CD4-positive, alpha-beta memory T cell (primary cell): ENCODE results near the gene KRTAP4-1. TPM values are rescaled to one million over a fixed set of nuclear protein-coding genes. Genes with fewer than 3 reads are reported as not detected.
"Not testable (repeated sequence)": the region's sequence is repeated elsewhere in the genome, so short reads cannot be mapped to it uniquely, and the experiment has no call there.

Source experiments
- CTCF ChIA-PET: fragments of 350-600 bp; sonication (Branson Sonifier 250); formaldehyde crosslinking; loops from one replicate; lab custom pipeline; 2021; ENCODE audit warnings: inconsistent platforms; ENCODE audit not compliant: partially characterized antibody; lab: Charles Lee
- POLR2A ChIA-PET: fragments of 350-600 bp; sonication (Branson Sonifier 250); formaldehyde crosslinking; loops from one replicate; lab custom pipeline; 2021; ENCODE audit not compliant: partially characterized antibody; lab: Charles Lee
- DNase-seq, 5 donors: peaks; one replicate each; pipeline versions ENCODE4 v3.0.0 to v3.0.0-alpha.2; 2020 to 2022; ENCODE audit warnings: mixed read lengths in 1 of 5
- H3K27ac ChIP-seq: one replicate; pipeline ENCODE4 v1.7.0; 2013; ENCODE audit warnings: low read depth, low read length
- H3K27me3 ChIP-seq: 2 replicates; pipeline ENCODE4 v1.7.0; 2013; ENCODE audit warnings: mild to moderate bottlenecking, low read length, moderate library complexity; ENCODE audit not compliant: insufficient read depth
- H3K36me3 ChIP-seq: 2 replicates; pipeline ENCODE4 v1.7.0; 2013; ENCODE audit warnings: mild to moderate bottlenecking, low read length, moderate library complexity; ENCODE audit not compliant: insufficient read depth
- H3K4me1 ChIP-seq: 2 replicates; pipeline ENCODE4 v1.7.0; 2013; ENCODE audit warnings: mild to moderate bottlenecking, low read length, moderate library complexity; ENCODE audit not compliant: insufficient read depth
- H3K4me3 ChIP-seq, 2 donors: one replicate each; pipeline ENCODE4 v1.7.0; 2013; ENCODE audit warnings: low read length in 2 of 2, mild to moderate bottlenecking in 1 of 2
- H3K9me3 ChIP-seq, 2 donors: one replicate each; pipeline ENCODE4 v1.7.0; 2013; ENCODE audit warnings: low read length in 2 of 2, control low read depth in 1 of 2; ENCODE audit not compliant: control insufficient read depth in 1 of 2
- H3K27ac Mint-ChIP-seq, 7 donors: one replicate each; pipeline ENCODE4 v1.8.0; 2020 to 2021; ENCODE audit warnings: mixed read lengths in 7 of 7, mild to moderate bottlenecking in 6 of 7, inconsistent platforms in 3 of 7, moderate library complexity in 3 of 7
- H3K27me3 Mint-ChIP-seq, 2 donors: one replicate each; pipeline ENCODE4 v1.8.0; 2020 to 2021; ENCODE audit warnings: mixed read lengths in 2 of 2
- H3K36me3 Mint-ChIP-seq, 2 donors: one replicate each; pipeline ENCODE4 v1.8.0; 2020 to 2021; ENCODE audit warnings: mixed read lengths in 2 of 2, inconsistent platforms in 1 of 2, mild to moderate bottlenecking in 1 of 2
- H3K4me1 Mint-ChIP-seq, 4 donors: one replicate each; pipeline ENCODE4 v1.8.0; 2020 to 2021; ENCODE audit warnings: mixed read lengths in 4 of 4, mild to moderate bottlenecking in 1 of 4
- H3K4me3 Mint-ChIP-seq, 8 donors: one replicate each; pipeline ENCODE4 v1.8.0; 2020 to 2021; ENCODE audit warnings: mixed read lengths in 8 of 8, mild to moderate bottlenecking in 7 of 8, moderate library complexity in 6 of 8, inconsistent platforms in 3 of 8
- H3K9me3 Mint-ChIP-seq, 8 donors: one replicate each; pipeline ENCODE4 v1.8.0; 2020 to 2021; ENCODE audit warnings: mixed read lengths in 8 of 8, mild to moderate bottlenecking in 5 of 8, inconsistent platforms in 3 of 8, moderate library complexity in 1 of 8
- intact Hi-C: fragments of 100-400 bp; cut with micrococcal nuclease; formaldehyde crosslinking; loops from one replicate; pipeline ENCODE4 v1.15.1; 2023
- polyA plus RNA-seq, 2 donors: library from polyadenylated mRNA; unstranded; fragments of 300-500 nt; fragmentation: Illumina TruSeq; gene quantifications; one replicate each; pipeline ENCODE4 v1.2.3, GENCODE V29; 2021
- total RNA-seq, 2 experiments: library from RNA; stranded (reverse); gene quantifications; one replicate each; pipeline ENCODE4 v1.2.3, GENCODE V29; 2021

Gene KRTAP4-1
- total and polyA plus RNA-seq, 4 experiments from 2014 or later: not detected

- peaks cover 0 to 8% (median 2%) of the 10 kb centered on the region in 4 donors for H3K4me1 Mint-ChIP-seq
- H3K27me3 ChIP-seq: no peaks in the 10 kb centered on the region
- H3K4me3 ChIP-seq: no peak overlapping the region
- peaks cover 0 to 3% of the 10 kb centered on the region in 2 donors for H3K36me3 Mint-ChIP-seq
- no peak overlapping the region for H3K27ac ChIP-seq
- no peak for DNase-seq
- CTCF ChIA-PET: no interaction called here
- POLR2A ChIA-PET: no interaction called here
- no peak overlapping the region for H3K27ac Mint-ChIP-seq
- no peaks in the 10 kb centered on the region for H3K4me1 ChIP-seq
- intact Hi-C loops: no loop called here
- no peaks in the 10 kb centered on the region for H3K36me3 ChIP-seq
- H3K27me3 Mint-ChIP-seq: peaks cover 12 to 14% of the 10 kb centered on the region in 2 donors
- no peak overlapping the region for H3K4me3 Mint-ChIP-seq
- H3K9me3 ChIP-seq: no peaks in the 10 kb centered on the region
- H3K9me3 Mint-ChIP-seq: peaks cover 0 to 11% (median 2%) of the 10 kb centered on the region in 8 donors
These were observed 31.0 kb upstream of the KRTAP4-1 start for GRCh38 chr17:41215681-41216080.

- H3K4me3 ChIP-seq: no peak overlapping the region
- H3K27me3 ChIP-seq: no peaks in the 10 kb centered on the region
- Mint-ChIP-seq H3K27me3 (peaks cover 25 to 27% of the 10 kb centered on the region in 2 donors), H3K4me3 (no peak overlapping the region), H3K9me3 (peaks cover 0 to 5% (median 0%) of the 10 kb centered on the region in 8 donors), H3K4me1 (peaks cover 0 to 8% (median 2%) of the 10 kb centered on the region in 4 donors), H3K27ac (peak overlapping the region in 1 of 7 donors; percentile 19), H3K36me3 (peaks cover 0 to 4% of the 10 kb centered on the region in 2 donors)
- H3K4me1 ChIP-seq: no peaks in the 10 kb centered on the region
- no peaks in the 10 kb centered on the region for H3K36me3 ChIP-seq
- ChIA-PET CTCF (interaction anchor here (1.0 kb wide), 1 partner anchor 110 kb away, joined by 3 read pairs; no protein-coding TSS in a partner anchor), POLR2A (no interaction called here)
- no peak overlapping the region for H3K27ac ChIP-seq
- H3K9me3 ChIP-seq: no peaks in the 10 kb centered on the region
- intact Hi-C loops: no loop called here
- no peak for DNase-seq
These were observed 27.9 kb upstream of the KRTAP4-1 start for GRCh38 chr17:41212524-41213169.

GRCh38 chr17:41211845-41212466 is 27.2 kb upstream of the KRTAP4-1 start:
- CTCF ChIA-PET: interaction anchor here (1.0 kb wide), 1 partner anchor 111 kb away, joined by 3 read pairs; no protein-coding TSS in a partner anchor
- POLR2A ChIA-PET: no interaction called here
- peak in 1 of 5 donors; percentile 4 for DNase-seq

GRCh38 chr17:41199421-41200078 is 14.8 kb upstream of the KRTAP4-1 start:
- Mint-ChIP-seq H3K27me3 (peaks cover 0 to 6% of the 10 kb centered on the region in 2 donors), H3K4me1 (peaks cover 0 to 1% (median 0%) of the 10 kb centered on the region in 4 donors), H3K36me3 (no peaks in the 10 kb centered on the region), H3K9me3 (peaks cover 0 to 8% (median 2%) of the 10 kb centered on the region in 8 donors), H3K27ac (no peak overlapping the region), H3K4me3 (no peak overlapping the region)
- Histone ChIP-seq H3K27ac (no peak overlapping the region), H3K4me1 (no peaks in the 10 kb centered on the region), H3K27me3 (no peaks in the 10 kb centered on the region), H3K4me3 (no peak overlapping the region), H3K9me3 (no peaks in the 10 kb centered on the region), H3K36me3 (no peaks in the 10 kb centered on the region)
- POLR2A ChIA-PET: no interaction called here
- DNase-seq: no peak
- intact Hi-C loops: no loop called here
- CTCF ChIA-PET: no interaction called here

More at GRCh38 chr17:41211845-41212466, 27.2 kb upstream of the KRTAP4-1 start:
- H3K4me3 Mint-ChIP-seq: no peak overlapping the region
- Histone ChIP-seq H3K9me3 (no peaks in the 10 kb centered on the region), H3K27ac (no peak overlapping the region), H3K27me3 (no peaks in the 10 kb centered on the region), H3K4me1 (no peaks in the 10 kb centered on the region), H3K36me3 (no peaks in the 10 kb centered on the region), H3K4me3 (no peak overlapping the region)
- H3K27ac Mint-ChIP-seq: no peak overlapping the region
- H3K27me3 Mint-ChIP-seq: peaks cover 23 to 24% of the 10 kb centered on the region in 2 donors
- H3K4me1 Mint-ChIP-seq: peaks cover 0 to 8% (median 2%) of the 10 kb centered on the region in 4 donors
- intact Hi-C loops: no loop called here
- H3K9me3 Mint-ChIP-seq: peaks cover 0 to 5% (median 0%) of the 10 kb centered on the region in 8 donors
- peaks cover 0 to 4% of the 10 kb centered on the region in 2 donors for H3K36me3 Mint-ChIP-seq

- CTCF ChIA-PET: no interaction called here
- no peaks in the 10 kb centered on the region for H3K27me3 ChIP-seq
- no peaks in the 10 kb centered on the region for H3K9me3 ChIP-seq
- POLR2A ChIA-PET: no interaction called here
- H3K4me3 ChIP-seq: no peak overlapping the region
- Mint-ChIP-seq H3K4me1 (peaks cover 0 to 5% (median under 1%) of the 10 kb centered on the region in 4 donors), H3K27ac (no peak overlapping the region), H3K4me3 (no peak overlapping the region), H3K9me3 (peaks cover 0 to 9% (median 5%) of the 10 kb centered on the region in 8 donors), H3K36me3 (no peaks in the 10 kb centered on the region), H3K27me3 (peaks cover 1 to 12% of the 10 kb centered on the region in 2 donors)
- no peaks in the 10 kb centered on the region for H3K36me3 ChIP-seq
- H3K27ac ChIP-seq: no peak overlapping the region
- intact Hi-C loops: no loop called here
- no peak for DNase-seq
- H3K4me1 ChIP-seq: no peaks in the 10 kb centered on the region
These were observed 11.4 kb upstream of the KRTAP4-1 start for GRCh38 chr17:41196068-41196467.

- H3K27me3 ChIP-seq: no peaks in the 10 kb centered on the region
- intact Hi-C loops: no loop called here
- H3K27me3 Mint-ChIP-seq: peaks cover 9 to 27% of the 10 kb centered on the region in 2 donors
These were observed 5.6 kb upstream of the KRTAP4-1 start for GRCh38 chr17:41190328-41190727.

GRCh38 chr17:41189837-41190318 is 5.2 kb upstream of the KRTAP4-1 start, which contains the start of gene KRTAP9-1:
KRTAP9-1 (plus strand) TSS chr17:41189887; CDS start chr17:41189887, 0 bp downstream.
- CTCF ChIA-PET, H3K36me3 ChIP-seq, H3K4me1 Mint-ChIP-seq, H3K4me1 ChIP-seq, H3K4me3 ChIP-seq, H3K4me3 Mint-ChIP-seq, intact Hi-C loops, H3K27ac ChIP-seq, H3K9me3 Mint-ChIP-seq, H3K27ac Mint-ChIP-seq, DNase-seq, H3K9me3 ChIP-seq, POLR2A ChIA-PET, H3K36me3 Mint-ChIP-seq, H3K27me3 ChIP-seq: not testable (repeated sequence)
- peaks cover 9 to 27% of the 10 kb centered on the region in 2 donors for H3K27me3 Mint-ChIP-seq

More at GRCh38 chr17:41190328-41190727, 5.6 kb upstream of the KRTAP4-1 start:
- ChIA-PET CTCF (no interaction called here), POLR2A (no interaction called here)
- Histone ChIP-seq H3K4me1 (no peaks in the 10 kb centered on the region), H3K4me3 (no peak overlapping the region), H3K27ac (no peak overlapping the region), H3K36me3 (no peaks in the 10 kb centered on the region), H3K9me3 (no peaks in the 10 kb centered on the region)
- peaks cover 0 to 5% (median 0%) of the 10 kb centered on the region in 4 donors for H3K4me1 Mint-ChIP-seq
- no peak overlapping the region for H3K27ac Mint-ChIP-seq
- DNase-seq: no peak
- H3K9me3 Mint-ChIP-seq: peaks cover 0 to 5% (median 1%) of the 10 kb centered on the region in 8 donors
- H3K4me3 Mint-ChIP-seq: no peak overlapping the region
- no peaks in the 10 kb centered on the region for H3K36me3 Mint-ChIP-seq
